CD4-positive, alpha-beta T cell (primary cell): ENCODE data around the gene SYTL1. TPM values are rescaled to one million over a fixed set of nuclear protein-coding genes. Genes with fewer than 3 reads are reported as not detected.

Experiments used
- ATAC-seq: fragments of 200-7000 bp; cut with Tn5 transposase; one replicate; pipeline ENCODE4 v1.10.0; 2022; ENCODE audit warnings: mild to moderate bottlenecking; ENCODE audit not compliant: poor library complexity
- CTCF ChIA-PET: fragments of 350-600 bp; sonication (Branson Sonifier 250); formaldehyde crosslinking; loops from one replicate; lab custom pipeline; 2021; ENCODE audit warnings: antibody characterized with exemption, inconsistent platforms; lab: Charles Lee
- POLR2A ChIA-PET: fragments of 350-600 bp; sonication (Branson Sonifier 250); formaldehyde crosslinking; loops from one replicate; lab custom pipeline; 2021; ENCODE audit warnings: antibody characterized with exemption, inconsistent platforms; lab: Charles Lee
- DNase-seq, 14 experiments: peaks; one replicate each; pipeline ENCODE4 v3.0.0-alpha.2; 2013 to 2020; ENCODE audit warnings: mixed read lengths in 2 of 14
- H3K27ac ChIP-seq, 2 donors: one replicate each; pipeline versions ENCODE4 v1.5.1 to v1.7.0; 2013; ENCODE audit warnings: low read length in 2 of 2, low read depth in 1 of 2, mild to moderate bottlenecking in 1 of 2
- H3K27me3 ChIP-seq, 2 experiments: 1 replicate in 1 of 2; 2 replicates in 1 of 2; pipeline versions ENCODE4 v1.6.1 to v1.7.0; 2013; ENCODE audit warnings: low read length in 2 of 2, control low read depth in 1 of 2, mild to moderate bottlenecking in 1 of 2, moderate library complexity in 1 of 2; ENCODE audit not compliant: insufficient read depth in 2 of 2, control insufficient read depth in 1 of 2
- H3K36me3 ChIP-seq: one replicate; pipeline ENCODE4 v1.6.1; 2013; ENCODE audit warnings: low read length, control low read depth; ENCODE audit not compliant: insufficient read depth
- H3K4me1 ChIP-seq: one replicate; pipeline ENCODE4 v1.6.1; 2013; ENCODE audit warnings: low read length, control low read depth; ENCODE audit not compliant: insufficient read depth
- H3K4me3 ChIP-seq: one replicate; pipeline ENCODE4 v1.5.1; 2013; ENCODE audit warnings: mild to moderate bottlenecking, low read length, moderate library complexity
- H3K9me3 ChIP-seq, 2 experiments: 1 replicate in 1 of 2; 2 replicates in 1 of 2; pipeline versions ENCODE4 v1.6.1 to v1.7.0; 2013; ENCODE audit warnings: low read length in 2 of 2, mild to moderate bottlenecking in 2 of 2, control low read depth in 1 of 2, moderate library complexity in 1 of 2; ENCODE audit not compliant: control insufficient read depth in 1 of 2, insufficient read depth in 1 of 2
- H3K27ac Mint-ChIP-seq: one replicate; pipeline ENCODE4 v1.8.0; 2020; ENCODE audit warnings: mixed read lengths
- H3K27me3 Mint-ChIP-seq: one replicate; pipeline ENCODE4 v1.8.0; 2021; ENCODE audit warnings: mixed read lengths
- H3K36me3 Mint-ChIP-seq: one replicate; pipeline ENCODE4 v1.8.0; 2021; ENCODE audit warnings: low read depth, mixed read lengths
- H3K4me1 Mint-ChIP-seq: one replicate; pipeline ENCODE4 v1.8.0; 2021; ENCODE audit warnings: low read depth, mixed read lengths
- H3K4me3 Mint-ChIP-seq: one replicate; pipeline ENCODE4 v1.8.0; 2020; ENCODE audit warnings: mild to moderate bottlenecking, mixed read lengths
- H3K9me3 Mint-ChIP-seq: one replicate; pipeline ENCODE4 v1.8.0; 2020; ENCODE audit warnings: mixed read lengths
- intact Hi-C, 2 experiments: fragments of 100-400 bp; cut with DNase I in 1 of 2; cut with micrococcal nuclease in 1 of 2; formaldehyde crosslinking; loops; one replicate each; pipeline versions ENCODE4 v1.15.1 to v1.9.0; 2023 to 2025; cut with DNase I, micrococcal nuclease
- total RNA-seq, 174 experiments: library from RNA in 2 of 174; stranded (reverse) in 2 of 174; gene quantifications; one replicate each; pipeline ENCODE4 v1.2.3 and lab custom pipeline; 2021 to 2026
- TF ChIP-seq, protein P1 (sequence below): fragments of 200-600 bp; IDR thresholded peaks from one replicate; pipeline ENCODE4 v1.8.0; 2022; ENCODE audit warnings: antibody characterized with exemption, mild to moderate bottlenecking

The SYTL1 gene
- total RNA-seq, 2 experiments from 2014 or later = 135 to 140 TPM

DNA sequence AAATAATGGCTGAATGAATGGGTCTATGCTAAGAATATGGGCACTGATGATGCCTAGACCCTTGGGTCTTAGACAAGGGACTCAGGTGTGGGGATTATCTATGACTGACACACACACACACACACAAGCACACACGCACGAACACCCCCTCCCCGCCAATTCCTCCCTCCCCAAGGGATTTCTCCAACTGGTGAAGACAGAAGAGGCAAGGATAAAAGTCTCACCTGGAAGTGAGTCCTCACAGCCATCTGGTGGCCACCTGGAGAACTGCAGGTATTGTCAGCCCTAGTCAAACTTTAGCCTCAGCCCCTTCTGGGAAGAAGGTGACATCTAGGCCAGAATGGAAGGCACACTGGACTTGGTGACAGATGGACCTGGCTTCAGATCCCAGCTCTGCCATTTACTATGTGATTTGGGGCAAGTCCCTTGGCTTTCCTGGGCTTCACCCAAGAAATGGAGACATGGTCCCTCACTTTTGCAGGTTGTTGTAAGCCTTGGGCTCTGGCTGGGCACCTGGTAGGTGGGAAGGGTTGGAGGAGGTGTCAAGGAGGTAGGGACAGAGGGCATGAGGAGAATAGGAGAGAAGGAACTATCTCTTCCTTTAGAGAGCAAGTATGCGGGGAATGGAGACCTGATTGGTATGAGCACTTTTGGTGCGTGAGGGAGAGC is 46.6 kb downstream of the SYTL1 start:
- peak; percentile 12 for ATAC-seq
- DNase-seq = peak; percentile 64 to 85 (median 71)
- no peak overlapping the region for H3K4me3 ChIP-seq
- H3K27me3 Mint-ChIP-seq = peaks cover 3% of the 10 kb centered on the region
- H3K27ac Mint-ChIP-seq = no peak overlapping the region
- POLR2A ChIA-PET = interaction anchor here (1.0 to 1.4 kb wide), 2 partner anchors 31 to 47 kb away, joined by 3 to 4 read pairs; partner anchors contain the start of gene SYTL1
- TF ChIP-seq, protein P1, sequence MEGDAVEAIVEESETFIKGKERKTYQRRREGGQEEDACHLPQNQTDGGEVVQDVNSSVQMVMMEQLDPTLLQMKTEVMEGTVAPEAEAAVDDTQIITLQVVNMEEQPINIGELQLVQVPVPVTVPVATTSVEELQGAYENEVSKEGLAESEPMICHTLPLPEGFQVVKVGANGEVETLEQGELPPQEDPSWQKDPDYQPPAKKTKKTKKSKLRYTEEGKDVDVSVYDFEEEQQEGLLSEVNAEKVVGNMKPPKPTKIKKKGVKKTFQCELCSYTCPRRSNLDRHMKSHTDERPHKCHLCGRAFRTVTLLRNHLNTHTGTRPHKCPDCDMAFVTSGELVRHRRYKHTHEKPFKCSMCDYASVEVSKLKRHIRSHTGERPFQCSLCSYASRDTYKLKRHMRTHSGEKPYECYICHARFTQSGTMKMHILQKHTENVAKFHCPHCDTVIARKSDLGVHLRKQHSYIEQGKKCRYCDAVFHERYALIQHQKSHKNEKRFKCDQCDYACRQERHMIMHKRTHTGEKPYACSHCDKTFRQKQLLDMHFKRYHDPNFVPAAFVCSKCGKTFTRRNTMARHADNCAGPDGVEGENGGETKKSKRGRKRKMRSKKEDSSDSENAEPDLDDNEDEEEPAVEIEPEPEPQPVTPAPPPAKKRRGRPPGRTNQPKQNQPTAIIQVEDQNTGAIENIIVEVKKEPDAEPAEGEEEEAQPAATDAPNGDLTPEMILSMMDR = peak; percentile 79
- no peaks in the 10 kb centered on the region for H3K9me3 ChIP-seq
- H3K27me3 ChIP-seq = no peaks in the 10 kb centered on the region
- H3K36me3 ChIP-seq = no peaks in the 10 kb centered on the region
- CTCF ChIA-PET = interaction anchor here (0.6 to 2.2 kb wide), 7 partner anchors 16 to 234 kb away, joined by 3 to 21 read pairs (median 3); partner anchors contain the start of gene SLC9A1
- peak overlapping the region; percentile 2 for H3K4me3 Mint-ChIP-seq
- intact Hi-C loops = loop anchor here (1.0 kb wide), 3 partner anchors 31 to 88 kb away; no protein-coding TSS in a partner anchor
- H3K27ac ChIP-seq = no peak overlapping the region
- H3K36me3 Mint-ChIP-seq = no peaks in the 10 kb centered on the region
- H3K9me3 Mint-ChIP-seq = no peaks in the 10 kb centered on the region
- H3K4me1 Mint-ChIP-seq = peaks cover 14% of the 10 kb centered on the region
- peaks cover 28% of the 10 kb centered on the region for H3K4me1 ChIP-seq

DNA sequence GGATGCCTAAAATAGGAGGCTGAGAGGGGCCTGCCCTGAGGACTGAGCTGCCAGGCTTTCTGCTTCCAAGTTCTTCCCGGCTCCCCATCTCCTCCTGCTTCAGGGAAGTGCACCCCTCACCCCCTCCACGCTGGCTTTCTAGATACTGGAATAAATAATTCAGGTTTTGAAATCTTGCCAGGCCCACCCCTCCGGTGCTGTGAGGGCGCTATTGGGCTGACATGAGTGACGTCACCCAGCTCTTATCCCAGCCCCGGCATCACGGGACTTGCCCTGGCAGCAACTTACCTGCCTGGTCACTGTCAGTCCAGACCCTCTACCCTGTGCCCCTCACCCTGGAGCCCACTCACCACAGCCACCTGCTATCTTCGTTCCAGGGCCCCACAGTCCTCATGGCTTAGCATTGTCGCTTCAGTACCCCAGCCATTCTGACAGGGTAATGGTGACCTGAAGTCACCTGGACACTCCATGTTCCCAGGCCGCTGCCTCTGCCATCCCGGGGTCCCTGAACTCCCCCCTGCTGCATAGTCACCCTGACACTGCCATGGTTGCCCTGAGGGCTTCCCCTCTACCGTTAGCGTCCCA is 49.8 kb downstream of the SYTL1 start:
- H3K4me3 ChIP-seq = peak overlapping the region; percentile 33
- H3K36me3 Mint-ChIP-seq = no peaks in the 10 kb centered on the region
- peaks cover 26% of the 10 kb centered on the region for H3K4me1 Mint-ChIP-seq
- no peaks in the 10 kb centered on the region for H3K27me3 ChIP-seq
- H3K9me3 ChIP-seq = no peaks in the 10 kb centered on the region
- intact Hi-C loops = loop anchor here (1.0 to 5.0 kb wide), 6 partner anchors 27 to 289 kb away; no protein-coding TSS in a partner anchor
- peak overlapping the region; percentile 77 for H3K4me3 Mint-ChIP-seq
- DNase-seq = peak in 6 of 14 experiments; percentile 21 to 67 (median 38)
- ChIA-PET CTCF (interaction anchor here (0.8 to 1.7 kb wide), 4 partner anchors 91 to 346 kb away, joined by 3 to 7 read pairs (median 4); no protein-coding TSS in a partner anchor), POLR2A (interaction anchor here (0.7 to 1.4 kb wide), 2 partner anchors 26 to 80 kb away, joined by 5 read pairs; partner anchors contain the start of gene MAP3K6)
- peaks cover 3% of the 10 kb centered on the region for H3K27me3 Mint-ChIP-seq
- no peaks in the 10 kb centered on the region for H3K36me3 ChIP-seq
- ATAC-seq = no peak
- peak overlapping the region; percentile 57 for H3K27ac Mint-ChIP-seq
- peaks cover 36% of the 10 kb centered on the region for H3K4me1 ChIP-seq
- no peak overlapping the region for H3K27ac ChIP-seq
- TF ChIP-seq, protein P1 = no peak
- H3K9me3 Mint-ChIP-seq = no peaks in the 10 kb centered on the region

DNA sequence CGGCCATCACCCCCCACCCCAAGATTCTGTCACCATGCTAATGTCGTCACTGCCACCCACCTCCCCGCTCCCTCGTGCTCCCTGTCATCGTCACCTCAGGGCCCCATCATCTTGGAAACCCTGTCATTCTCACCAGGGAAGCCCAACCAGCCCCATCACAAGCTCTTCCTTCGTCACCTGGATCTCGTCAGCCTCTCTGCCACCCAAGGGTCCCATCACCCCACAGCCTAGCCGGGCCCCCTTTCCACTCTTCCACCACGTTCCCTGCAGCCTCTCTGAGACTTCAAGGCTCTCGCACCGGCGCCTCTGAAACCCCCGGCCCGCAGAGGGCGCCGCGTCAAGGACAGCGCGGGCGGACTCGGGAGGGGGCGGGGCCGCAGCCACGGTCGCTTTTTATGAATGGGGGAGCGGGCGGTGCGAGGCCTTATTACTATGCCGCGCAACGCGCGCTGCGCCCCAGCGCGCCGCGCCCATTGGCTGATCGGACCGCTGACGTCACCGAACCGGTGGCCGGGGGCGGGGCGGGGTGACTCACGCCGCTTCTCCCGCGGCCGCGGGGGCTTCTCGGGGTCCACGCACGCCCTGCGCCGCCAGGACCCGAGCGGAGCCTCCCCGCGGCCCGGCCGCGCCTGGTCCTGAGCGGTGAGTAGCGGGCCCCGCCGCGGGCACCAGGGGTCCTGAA is 50.4 kb downstream of the SYTL1 start, which contains the start of gene GPR3:
Gene GPR3 (plus strand): TSS at position 527 of the 682 bp plus-strand sequence. CDS start 1,177 bp downstream, outside the sequence.
- POLR2A ChIA-PET = interaction anchor here (0.5 to 1.4 kb wide), 3 partner anchors 26 to 240 kb away, joined by 3 to 5 read pairs (median 5); partner anchors contain the start of gene MAP3K6

More for the DNA sequence above, 50.4 kb downstream of the SYTL1 start, which contains the start of gene GPR3:
- Histone ChIP-seq H3K9me3 (no peaks in the 10 kb centered on the region), H3K36me3 (no peaks in the 10 kb centered on the region), H3K27ac (no peak within 1 kb of the TSS), H3K27me3 (no peaks in the 10 kb centered on the region), H3K4me3 (peak within 1 kb of the TSS; percentile 45), H3K4me1 (peaks cover 36% of the 10 kb centered on the region)
- intact Hi-C loops = loop anchor here (1.0 to 5.0 kb wide), 6 partner anchors 27 to 290 kb away; no protein-coding TSS in a partner anchor
- ATAC-seq (peak; percentile 89), DNase-seq (peak; percentile 88 to 97 (median 92))
- Mint-ChIP-seq H3K9me3 (no peaks in the 10 kb centered on the region), H3K4me1 (peaks cover 26% of the 10 kb centered on the region), H3K36me3 (no peaks in the 10 kb centered on the region), H3K27ac (peak within 1 kb of the TSS; percentile 57), H3K4me3 (peak within 1 kb of the TSS; percentile 77), H3K27me3 (peaks cover 3% of the 10 kb centered on the region)
- TF ChIP-seq, protein P1 = peak; percentile 71
- CTCF ChIA-PET = interaction anchor here (1.3 kb wide), 1 partner anchor 91 kb away, joined by 4 read pairs; no protein-coding TSS in a partner anchor
